Measurements from ENCODE around the gene MIAT.

- no peak for TF ChIP-seq POLR2AphosphoS5 (IDR thresholded peaks at IDR 0.05; ENCODE audit: low read depth, low read length)
- TF ChIP-seq POLR2A (IDR thresholded peaks at IDR 0.05; ENCODE audit: low read depth, low read length): no peak
- no peak for TF ChIP-seq SPI1 (IDR thresholded peaks at IDR 0.05; ENCODE audit: low read depth, low read length)
Observed at GRCh38 chr22:26685601-26686000, 28.2 kb downstream of the MIAT start.

All from GM12891 (cell line).